Liver (tissue), 3 donors: ENCODE measurements around the gene AP5M1.
"Not testable (repeated sequence)": the region's sequence is repeated elsewhere in the genome, so short reads cannot be mapped to it uniquely, and the experiment has no call there.

Experiments
- ATF3 ChIP-seq: IDR thresholded peaks from 2 replicates; pipeline ENCODE4 v1.6.1; 2016; ENCODE audit warnings: antibody characterized with exemption
- CTCF ChIP-seq: fragments of 150-350 bp; IDR thresholded peaks from 2 replicates; pipeline ENCODE4 v1.5.1; 2017; ENCODE audit warnings: improper control_type of control experiment, low read depth, low read length; ENCODE audit not compliant: missing input control
- GABPA ChIP-seq, 2 donors: IDR thresholded peaks in 1 of 2; conservative IDR thresholded peaks in 1 of 2; 2 replicates each; pipeline ENCODE4 v1.6.1; 2016; ENCODE audit warnings: antibody characterized with exemption in 2 of 2, mild to moderate bottlenecking in 1 of 2, moderate library complexity in 1 of 2
- HNF4G ChIP-seq: IDR thresholded peaks from 2 replicates; pipeline ENCODE4 v1.6.1; 2016; ENCODE audit warnings: antibody characterized with exemption
- JUND ChIP-seq, 2 donors: IDR thresholded peaks; 2 replicates each; pipeline ENCODE4 v1.6.1; 2016; ENCODE audit warnings: antibody characterized with exemption in 2 of 2
- NR2F2 ChIP-seq: IDR thresholded peaks from 2 replicates; pipeline ENCODE4 v1.6.1; 2016; ENCODE audit warnings: antibody characterized with exemption
- RAD21 ChIP-seq, 2 donors: IDR thresholded peaks; 2 replicates each; pipeline ENCODE4 v1.6.1; 2016; ENCODE audit warnings: antibody characterized with exemption in 2 of 2, mild to moderate bottlenecking in 2 of 2
- RXRA ChIP-seq, 2 donors: IDR thresholded peaks; 2 replicates each; pipeline ENCODE4 v1.6.1; 2017 to 2018; ENCODE audit warnings: antibody characterized with exemption in 2 of 2, mild to moderate bottlenecking in 1 of 2
- SP1 ChIP-seq: IDR thresholded peaks from 2 replicates; pipeline ENCODE4 v1.6.1; 2018; ENCODE audit warnings: antibody characterized with exemption, mild to moderate bottlenecking
- TAF1 ChIP-seq: conservative IDR thresholded peaks from 2 replicates; pipeline ENCODE4 v1.6.1; 2016; ENCODE audit warnings: antibody characterized with exemption, mild to moderate bottlenecking
- YY1 ChIP-seq: IDR thresholded peaks from 2 replicates; pipeline ENCODE4 v1.6.1; 2016; ENCODE audit warnings: antibody characterized with exemption, mild to moderate bottlenecking
- TF ChIP-seq, protein P1 (sequence below): IDR thresholded peaks from 2 replicates; pipeline ENCODE4 v1.6.1; 2016; ENCODE audit warnings: antibody characterized with exemption, mild to moderate bottlenecking
- TF ChIP-seq, protein P2 (sequence below): IDR thresholded peaks from 2 replicates; pipeline ENCODE4 v1.6.1; 2016; ENCODE audit warnings: antibody characterized with exemption
- donor health status: healthy.
- donor health status: healthy.

GRCh38 chr14:57333726-57334125 lies 65.0 kb downstream of the AP5M1 start:
- not testable (repeated sequence) for TF ChIP-seq CTCF; SP1; RXRA (IDR thresholded peaks at IDR 0.05); ATF3; JUND (IDR thresholded peaks at IDR 0.05); GABPA (IDR thresholded peaks at IDR 0.05 in 1 of 2, conservative IDR thresholded peaks at IDR 0.05 in 1 of 2); NR2F2; YY1; TAF1; HNF4G; RAD21 (IDR thresholded peaks at IDR 0.05)
- TF ChIP-seq, protein P1, sequence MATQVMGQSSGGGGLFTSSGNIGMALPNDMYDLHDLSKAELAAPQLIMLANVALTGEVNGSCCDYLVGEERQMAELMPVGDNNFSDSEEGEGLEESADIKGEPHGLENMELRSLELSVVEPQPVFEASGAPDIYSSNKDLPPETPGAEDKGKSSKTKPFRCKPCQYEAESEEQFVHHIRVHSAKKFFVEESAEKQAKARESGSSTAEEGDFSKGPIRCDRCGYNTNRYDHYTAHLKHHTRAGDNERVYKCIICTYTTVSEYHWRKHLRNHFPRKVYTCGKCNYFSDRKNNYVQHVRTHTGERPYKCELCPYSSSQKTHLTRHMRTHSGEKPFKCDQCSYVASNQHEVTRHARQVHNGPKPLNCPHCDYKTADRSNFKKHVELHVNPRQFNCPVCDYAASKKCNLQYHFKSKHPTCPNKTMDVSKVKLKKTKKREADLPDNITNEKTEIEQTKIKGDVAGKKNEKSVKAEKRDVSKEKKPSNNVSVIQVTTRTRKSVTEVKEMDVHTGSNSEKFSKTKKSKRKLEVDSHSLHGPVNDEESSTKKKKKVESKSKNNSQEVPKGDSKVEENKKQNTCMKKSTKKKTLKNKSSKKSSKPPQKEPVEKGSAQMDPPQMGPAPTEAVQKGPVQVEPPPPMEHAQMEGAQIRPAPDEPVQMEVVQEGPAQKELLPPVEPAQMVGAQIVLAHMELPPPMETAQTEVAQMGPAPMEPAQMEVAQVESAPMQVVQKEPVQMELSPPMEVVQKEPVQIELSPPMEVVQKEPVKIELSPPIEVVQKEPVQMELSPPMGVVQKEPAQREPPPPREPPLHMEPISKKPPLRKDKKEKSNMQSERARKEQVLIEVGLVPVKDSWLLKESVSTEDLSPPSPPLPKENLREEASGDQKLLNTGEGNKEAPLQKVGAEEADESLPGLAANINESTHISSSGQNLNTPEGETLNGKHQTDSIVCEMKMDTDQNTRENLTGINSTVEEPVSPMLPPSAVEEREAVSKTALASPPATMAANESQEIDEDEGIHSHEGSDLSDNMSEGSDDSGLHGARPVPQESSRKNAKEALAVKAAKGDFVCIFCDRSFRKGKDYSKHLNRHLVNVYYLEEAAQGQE = not testable (repeated sequence)
- TF ChIP-seq, protein P2, sequence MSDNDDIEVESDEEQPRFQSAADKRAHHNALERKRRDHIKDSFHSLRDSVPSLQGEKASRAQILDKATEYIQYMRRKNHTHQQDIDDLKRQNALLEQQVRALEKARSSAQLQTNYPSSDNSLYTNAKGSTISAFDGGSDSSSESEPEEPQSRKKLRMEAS = not testable (repeated sequence)
